OCI-M2 (cell line): ENCODE data around the gene OR1F1.
"Not testable (repeated sequence)": the region's sequence is repeated elsewhere in the genome, so short reads cannot be mapped to it uniquely, and the experiment has no call there.

Experiments used
- DNase-seq: peaks from one replicate; lab custom pipeline; 2025; ENCODE audit not compliant: unreplicated experiment; lab: John Stamatoyannopoulos, UW

The OR1F1 gene

DNA sequence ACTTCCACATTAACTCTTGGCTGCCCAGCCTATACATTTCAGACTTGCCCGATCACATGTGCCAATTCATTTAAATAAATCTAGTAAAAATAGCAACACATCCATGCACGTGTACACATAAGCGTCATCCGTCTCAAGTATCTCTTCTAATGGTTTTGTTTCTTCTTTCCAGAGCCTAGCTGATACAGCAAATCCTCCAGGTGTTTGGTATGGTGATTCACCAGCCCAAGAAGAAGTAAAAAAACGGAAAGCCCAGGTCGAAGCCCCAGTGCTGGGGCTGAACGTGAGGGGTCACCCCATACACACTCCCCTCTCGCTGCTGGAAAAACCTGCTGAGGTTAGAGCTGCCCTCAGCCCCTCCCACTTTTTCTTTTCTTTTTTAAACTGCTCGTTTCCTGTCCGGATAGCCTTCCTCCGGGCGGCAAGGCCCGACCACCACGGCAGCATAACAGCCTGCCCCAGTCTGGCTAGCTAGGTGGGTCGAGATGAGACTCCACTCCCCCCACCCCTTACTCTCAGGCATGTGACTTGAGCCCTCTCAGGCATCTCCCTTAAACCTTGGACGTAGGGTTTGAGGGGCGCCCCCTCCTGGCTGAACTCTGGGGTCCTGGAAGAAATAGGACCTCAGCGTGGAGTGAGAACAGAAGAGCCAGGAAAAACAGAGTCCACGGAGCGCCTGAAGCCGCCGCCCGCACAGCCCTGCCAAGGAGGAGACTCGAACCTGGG, 13.9 kb upstream of the OR1F1 start:
- no peak for DNase-seq

- no peak for DNase-seq
These were observed 13.3 kb upstream of the OR1F1 start for GRCh38 chr16:3174618-3175148.

- no peak for DNase-seq
These were observed 12.6 kb upstream of the OR1F1 start for GRCh38 chr16:3175157-3176093.

GRCh38 chr16:3179651-3180050, 8.4 kb upstream of the OR1F1 start:
- no peak for DNase-seq

- no peak for DNase-seq
These were observed 7.5 kb upstream of the OR1F1 start for GRCh38 chr16:3180445-3180878.

DNA sequence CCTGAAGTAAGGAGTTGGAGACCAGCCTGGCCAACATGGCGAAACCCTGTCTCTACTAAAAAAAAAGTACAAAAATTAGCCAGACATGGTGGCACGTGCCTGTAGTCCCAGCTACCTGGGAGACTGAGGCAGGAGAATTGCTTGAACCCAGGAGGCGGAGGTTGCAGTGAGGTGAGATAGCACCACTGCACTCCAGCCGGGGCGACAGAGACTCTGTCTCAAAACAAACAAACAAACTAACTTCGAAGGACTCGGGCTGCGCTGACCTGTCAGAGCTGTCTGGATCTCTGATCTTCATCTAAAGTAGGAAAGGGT, 5.8 kb upstream of the OR1F1 start:
- DNase-seq: not testable (repeated sequence)

- no peak for DNase-seq
These were observed 5.2 kb upstream of the OR1F1 start for GRCh38 chr16:3182608-3183444.

DNA sequence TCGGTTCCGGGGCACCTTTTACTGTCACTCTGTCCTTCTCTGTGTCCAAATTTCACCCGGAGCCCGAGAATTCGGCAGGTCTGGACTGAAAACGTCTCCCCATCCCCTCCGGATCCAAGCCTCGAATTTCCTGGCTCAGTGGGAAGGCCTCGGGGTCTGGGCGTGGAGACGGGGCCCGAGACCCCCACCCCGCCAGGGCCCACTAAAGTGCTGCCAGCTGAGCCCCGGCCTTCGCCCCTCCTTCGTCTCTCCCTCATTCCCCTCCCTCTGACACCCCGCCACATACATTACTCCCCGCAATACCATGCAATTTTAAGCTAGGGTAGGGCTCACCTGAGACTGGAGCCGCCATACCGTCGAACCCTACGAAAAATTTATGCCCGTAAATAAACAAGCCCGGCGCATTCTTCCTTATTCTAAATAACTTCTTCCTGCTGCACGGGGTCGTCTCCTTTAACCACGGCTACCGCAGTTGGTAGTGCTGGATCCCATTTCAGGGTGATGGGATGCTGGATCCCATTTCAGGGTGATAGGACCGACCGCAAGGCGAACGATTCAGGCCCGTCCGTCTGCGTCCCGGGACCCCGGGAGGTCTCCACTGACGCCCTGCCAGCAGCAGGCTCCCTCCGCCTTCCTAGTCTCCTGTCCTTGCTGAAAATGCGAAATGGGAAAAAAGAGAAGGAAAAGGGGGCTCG, 4.4 kb upstream of the OR1F1 start:
- no peak for DNase-seq

DNA sequence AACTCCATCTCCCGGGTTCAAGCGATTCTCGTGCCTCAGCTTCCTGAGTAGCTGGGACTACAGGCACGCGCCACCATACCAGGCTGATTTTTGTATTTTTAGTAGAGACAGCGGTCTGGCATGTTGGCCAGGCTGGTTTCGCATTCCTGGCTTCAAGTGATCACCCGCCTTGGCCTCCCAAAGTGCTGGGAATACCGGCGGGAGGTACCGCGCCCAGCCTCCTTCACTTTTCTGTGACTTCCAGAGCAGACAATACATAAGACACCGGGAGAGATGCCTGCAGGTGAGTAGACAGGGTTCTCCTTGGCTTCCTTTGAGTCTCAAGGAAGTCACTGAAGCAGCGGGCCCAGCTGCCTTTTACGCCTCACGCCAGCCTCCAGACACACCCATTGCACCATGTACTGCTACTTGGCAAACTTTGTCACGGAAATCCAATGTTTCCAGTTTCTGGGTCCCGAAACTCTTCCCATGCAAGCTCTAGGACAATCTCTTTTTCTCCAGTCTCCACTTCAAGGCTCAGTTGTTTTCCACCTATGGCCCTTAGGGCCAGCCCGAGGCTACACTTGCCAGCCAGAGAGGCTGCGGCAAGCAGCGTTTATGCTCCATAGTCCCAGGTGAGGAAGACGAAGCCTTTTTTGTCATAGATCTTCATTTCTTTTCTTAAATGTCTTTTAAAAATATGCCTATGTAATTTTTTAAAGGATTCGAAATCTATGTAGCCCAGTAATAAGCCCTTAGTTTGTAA, 886 bp upstream of the OR1F1 start:
- no peak for DNase-seq

GRCh38 chr16:3188675-3188924, 596 bp downstream of the OR1F1 start:
- DNase-seq: no peak

GRCh38 chr16:3188925-3189825, 1.2 kb downstream of the OR1F1 start:
- DNase-seq: no peak

- DNase-seq: no peak
These were observed 1.9 kb downstream of the OR1F1 start for GRCh38 chr16:3189869-3190268.

GRCh38 chr16:3190949-3191353, 2.9 kb downstream of the OR1F1 start:
- no peak for DNase-seq

GRCh38 chr16:3192476-3193019, 4.5 kb downstream of the OR1F1 start:
- no peak for DNase-seq

GRCh38 chr16:3193221-3194212, 5.5 kb downstream of the OR1F1 start:
- no peak for DNase-seq

- no peak for DNase-seq
These were observed 6.8 kb downstream of the OR1F1 start for GRCh38 chr16:3194792-3195191.

DNA sequence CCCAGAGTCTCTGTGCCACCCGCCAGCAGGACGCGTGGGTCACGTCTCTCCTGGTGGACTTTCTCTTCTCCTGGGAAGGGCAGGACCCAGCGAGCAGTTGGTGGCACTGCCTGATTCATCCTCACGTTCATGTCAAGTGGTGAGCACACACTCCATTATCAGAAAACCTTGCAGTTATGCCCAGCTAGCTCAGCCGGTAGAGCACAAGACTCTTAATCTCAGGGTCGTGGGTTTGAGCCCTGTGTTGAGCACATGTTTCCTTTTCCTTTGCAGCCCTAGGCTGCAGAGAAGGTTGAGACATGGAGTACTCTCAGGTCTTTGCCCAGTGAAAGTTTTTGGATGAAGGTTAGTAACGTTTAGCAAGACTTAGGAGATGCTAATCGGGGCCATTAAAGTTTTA, 8.0 kb downstream of the OR1F1 start:
- DNase-seq: no peak
